Prostate gland (tissue), 1 donor: ENCODE data around the gene TEKT2.

Source experiments
- POLR2A ChIP-seq: fragments of 450-650 bp; IDR thresholded peaks from one replicate; pipeline ENCODE4 v1.6.1; 2016; ENCODE audit warnings: antibody characterized with exemption, mild to moderate bottlenecking
- POLR2AphosphoS5 ChIP-seq: sonication (generic); formaldehyde crosslinking; IDR thresholded peaks from one replicate; pipeline ENCODE4 v1.6.1; 2017; ENCODE audit warnings: antibody characterized with exemption

- TF ChIP-seq POLR2A (no peak), POLR2AphosphoS5 (no peak)
Observed at GRCh38 chr1:36118447-36119204, 34.7 kb downstream of the TEKT2 start.
